GM08714 (cell line): Measurements from ENCODE around the gene CZIB.

Experiments
- H3K4me3 ChIP-seq: fragments of 200-500 bp; sonication (Bioruptor generic); 2 replicates; pipeline ENCODE4 v1.5.1; 2014; ENCODE audit warnings: mild to moderate bottlenecking, low read length, inconsistent platforms
- ZNF274 ChIP-seq: IDR thresholded peaks from 2 replicates; pipeline ENCODE4 v1.6.1; 2012; ENCODE audit warnings: mild to moderate bottlenecking, low read depth, low read length

Gene CZIB

GRCh38 chr1:53165408-53165961, 54.9 kb downstream of the CZIB start:
- no peak for TF ChIP-seq ZNF274
- no peak overlapping the region for H3K4me3 ChIP-seq
